Cerebellar cortex (tissue), 1 donor: Measurements from ENCODE around the gene PRKCH.
A peak's percentile ranks its signal among the peaks of the same experiment; 100 is the strongest.

Source experiments
- DNase-seq: peaks from one replicate; pipeline ENCODE4 v3.0.0-alpha.2; 2015; ENCODE audit warnings: low spot score

Gene PRKCH

DNA sequence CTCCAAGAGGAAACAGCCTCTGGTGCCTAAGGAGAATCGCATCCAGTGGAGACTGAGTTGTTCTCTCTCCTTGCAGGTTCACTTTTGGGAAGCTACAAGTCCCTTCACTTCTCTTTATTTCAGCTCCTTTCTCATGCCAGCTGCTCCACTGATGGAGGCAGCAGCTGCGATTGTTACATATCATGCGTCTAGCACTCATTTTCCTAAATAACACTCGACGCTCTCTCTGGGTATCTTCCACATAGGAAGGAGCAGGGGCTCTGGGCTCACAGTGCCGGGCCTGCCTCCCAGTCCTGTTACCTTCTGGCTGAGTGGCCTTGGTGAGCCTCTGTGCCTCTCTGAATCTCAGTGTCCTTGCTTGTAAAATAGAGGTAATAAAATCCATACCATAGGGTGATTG, 211.4 kb downstream of the PRKCH start:
- no peak for DNase-seq

DNA sequence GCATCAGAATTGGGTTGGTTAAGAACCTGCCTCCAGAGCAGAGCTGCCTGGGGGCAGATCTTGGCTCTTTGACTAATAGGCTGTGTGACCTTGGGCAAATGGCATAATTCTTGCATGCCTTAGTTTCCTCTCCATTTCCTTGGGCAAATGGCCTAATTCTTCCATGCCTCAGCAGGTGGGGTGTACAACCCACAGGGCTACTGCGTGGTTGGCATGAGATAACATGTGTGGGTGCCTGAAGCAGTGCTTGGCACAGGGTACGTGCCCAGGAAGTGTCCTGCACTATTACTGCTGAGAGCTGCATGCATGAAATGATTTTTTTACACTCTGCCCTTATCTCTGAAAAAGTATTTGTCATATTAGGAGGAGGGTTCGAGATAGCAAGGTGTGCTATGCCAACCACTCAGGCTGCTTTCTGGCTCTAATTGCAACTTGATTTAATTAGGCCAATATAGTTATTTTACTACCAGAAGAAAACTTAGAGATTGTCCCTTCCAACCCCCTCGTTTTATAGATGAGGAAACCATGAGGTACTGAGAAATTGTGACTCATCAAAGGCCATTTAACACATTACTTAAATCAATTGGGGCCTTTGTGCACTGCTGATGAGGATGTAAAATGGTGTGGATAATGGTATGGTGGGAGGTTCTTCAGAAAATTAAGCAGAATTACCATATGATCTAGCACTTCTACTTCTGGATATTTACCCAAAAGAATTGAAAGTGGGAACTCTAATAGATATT, 212.3 kb downstream of the PRKCH start:
- DNase-seq, result no peak

DNA sequence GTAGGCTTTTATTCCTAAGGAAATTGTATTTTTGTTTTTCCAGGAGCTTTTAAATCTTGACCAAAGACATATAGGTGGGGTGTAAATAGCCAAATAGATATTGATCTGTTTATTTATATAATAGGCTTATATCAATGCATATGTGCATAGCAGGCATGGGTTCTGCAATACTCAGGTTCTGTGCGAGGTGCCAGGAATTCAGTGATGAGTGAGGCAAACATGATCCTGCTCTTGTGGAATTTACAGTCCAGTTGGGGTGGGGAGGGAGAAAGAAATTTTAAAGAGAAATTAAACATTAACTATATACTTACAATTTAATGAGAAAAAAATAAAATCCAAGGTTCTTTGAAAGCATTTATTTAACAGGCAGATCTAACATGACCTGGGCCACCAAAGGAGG, 213.7 kb downstream of the PRKCH start:
- no peak for DNase-seq

DNA sequence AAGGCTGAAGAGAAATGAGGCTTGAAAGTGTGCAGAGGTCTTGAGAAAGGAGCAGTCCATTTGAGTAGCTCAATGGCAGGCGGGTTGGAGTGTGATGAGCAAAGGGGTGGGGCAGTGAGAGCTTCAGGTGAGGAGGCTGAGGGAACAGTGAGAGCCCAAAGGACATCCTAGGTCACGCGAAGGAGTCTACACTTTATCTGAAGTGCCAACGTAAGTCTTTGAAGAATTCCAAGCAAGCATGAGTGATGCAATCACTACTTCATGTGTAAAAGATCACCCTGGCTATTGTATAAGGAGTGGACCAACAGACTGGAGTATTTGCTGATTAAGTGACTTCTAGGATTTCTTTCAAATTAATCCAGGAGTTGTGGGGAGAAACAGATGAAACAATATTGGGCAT, 214.1 kb downstream of the PRKCH start:
- no peak for DNase-seq

DNA sequence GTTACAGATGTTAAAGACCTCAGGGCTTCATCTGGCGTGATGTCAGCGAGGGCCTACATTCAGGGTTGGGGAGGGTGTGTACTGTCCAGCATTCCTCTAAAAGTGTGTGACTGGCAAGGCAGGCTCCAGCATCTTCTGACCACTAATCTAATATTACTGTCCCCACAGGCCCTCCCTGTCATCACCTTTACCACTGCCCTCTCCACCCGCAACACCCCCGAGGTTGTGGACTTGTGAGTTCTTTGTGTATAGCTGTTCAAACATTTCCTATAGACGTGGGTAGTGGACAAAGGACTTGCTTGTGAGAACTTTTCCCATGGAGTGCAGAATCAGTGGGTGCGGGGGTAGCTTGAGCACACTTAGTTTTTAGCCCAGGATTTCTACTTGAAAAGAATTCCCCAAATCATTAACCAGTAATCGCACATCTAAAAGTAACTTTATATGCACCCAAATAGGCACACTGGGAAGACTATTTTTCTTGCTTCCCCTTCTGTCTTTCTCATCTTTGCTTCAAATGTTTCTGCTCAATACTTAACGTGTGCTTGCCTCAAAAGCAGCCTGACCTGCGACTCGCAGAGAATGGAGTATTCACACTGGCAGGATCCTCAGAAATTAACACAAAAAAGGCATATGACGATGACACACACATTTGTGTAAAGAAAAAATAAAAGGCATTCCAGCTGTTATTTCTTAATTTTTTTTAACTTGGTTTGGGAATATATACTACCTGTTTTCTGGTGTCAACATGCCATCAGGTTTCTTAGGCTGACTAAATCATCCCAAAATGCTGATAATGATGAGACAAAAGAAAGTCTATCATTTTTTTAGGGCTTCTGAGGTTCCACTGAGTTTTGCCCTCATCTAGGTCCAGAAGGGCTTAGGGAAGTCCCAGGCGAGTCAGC, 215.5 kb downstream of the PRKCH start:
- DNase-seq, result no peak

DNA sequence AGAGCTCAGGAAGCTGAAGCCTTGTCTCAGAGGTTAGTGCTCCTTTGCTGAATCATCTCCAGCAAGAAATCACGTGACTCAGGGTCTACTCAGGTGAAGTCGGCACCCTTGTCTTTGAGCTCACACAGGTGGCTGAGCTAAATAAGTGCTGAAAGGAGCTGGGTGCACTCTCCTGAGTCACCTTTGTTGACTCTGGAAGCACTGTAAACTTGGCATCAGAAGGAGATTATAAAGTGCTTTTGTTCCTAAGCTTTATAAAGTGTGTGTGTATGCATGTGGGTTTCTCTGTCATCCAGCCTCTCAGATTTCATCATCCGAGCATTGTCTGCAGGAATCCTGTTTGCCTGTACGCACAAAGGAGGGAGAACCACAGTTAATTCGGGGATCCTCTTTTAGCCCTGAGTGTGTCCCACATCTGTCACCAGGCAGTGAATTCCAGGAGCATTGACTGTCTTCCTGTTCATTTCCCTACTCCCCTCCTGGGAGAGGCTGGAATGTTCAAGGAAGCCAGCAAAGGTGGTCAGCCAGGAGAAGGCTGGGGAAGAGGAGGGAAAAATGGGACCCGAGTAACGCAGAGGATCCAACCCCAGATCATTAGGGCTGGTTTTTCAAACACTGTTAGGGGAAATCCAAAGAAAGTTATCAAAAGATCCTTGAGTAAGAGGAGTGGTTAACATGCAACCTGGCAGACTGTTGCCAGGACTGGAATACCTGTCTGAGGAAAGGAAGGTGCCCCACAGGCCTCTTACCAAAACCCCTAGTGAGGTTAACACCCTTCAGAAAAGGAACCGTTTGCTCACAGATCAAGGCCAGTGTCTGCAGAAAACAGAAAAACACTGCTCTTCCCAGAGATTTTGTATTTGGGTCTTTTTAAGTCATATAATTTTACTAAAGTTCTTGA, 216.4 kb downstream of the PRKCH start:
- DNase-seq, result no peak

DNA sequence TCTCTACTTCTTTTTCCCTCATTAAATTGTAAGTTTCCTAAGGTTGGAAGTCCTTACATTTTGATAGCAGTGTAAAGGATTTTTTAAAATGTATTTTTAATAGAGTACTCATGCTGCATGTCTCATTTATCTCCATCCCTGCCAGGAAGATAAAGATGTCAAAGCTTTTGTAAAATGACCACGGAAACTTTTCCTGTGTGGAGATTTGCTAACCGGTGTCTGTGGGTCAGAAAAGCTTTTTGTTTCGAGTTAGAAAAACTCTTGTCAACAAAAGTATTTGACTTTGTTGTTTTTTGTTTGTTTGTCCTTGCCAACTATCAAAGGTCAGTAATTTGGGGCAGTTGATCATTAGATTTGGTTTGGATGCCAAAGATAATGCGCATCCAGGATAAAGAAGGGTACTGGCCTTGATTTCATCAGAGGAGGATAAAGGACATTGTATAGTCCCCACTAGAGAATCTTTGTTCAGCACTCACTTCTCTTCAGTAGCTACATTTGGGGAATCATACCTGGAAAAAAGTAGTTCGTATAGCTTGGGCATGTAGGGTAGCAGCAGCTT, 217.2 kb downstream of the PRKCH start:
- no peak for DNase-seq

DNA sequence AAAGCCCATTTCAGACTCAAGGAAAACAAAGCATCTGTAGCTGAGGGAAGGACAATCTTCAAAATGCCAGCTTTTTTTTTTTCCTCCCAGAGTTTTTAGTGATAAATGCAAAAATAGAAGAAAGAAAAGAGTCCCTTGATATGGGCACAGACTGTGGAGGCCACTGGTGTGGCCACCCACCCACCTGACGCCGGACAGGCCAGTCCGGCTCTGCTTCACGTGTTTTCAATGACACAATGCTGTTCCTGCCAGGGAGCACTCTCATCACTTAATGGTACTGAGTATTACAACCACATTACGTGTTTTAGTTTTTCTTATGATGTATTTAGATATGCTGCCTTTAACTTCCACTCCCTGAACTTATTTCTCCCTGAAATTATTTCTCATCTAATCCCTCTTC, 218.3 kb downstream of the PRKCH start:
- DNase-seq, result no peak

DNA sequence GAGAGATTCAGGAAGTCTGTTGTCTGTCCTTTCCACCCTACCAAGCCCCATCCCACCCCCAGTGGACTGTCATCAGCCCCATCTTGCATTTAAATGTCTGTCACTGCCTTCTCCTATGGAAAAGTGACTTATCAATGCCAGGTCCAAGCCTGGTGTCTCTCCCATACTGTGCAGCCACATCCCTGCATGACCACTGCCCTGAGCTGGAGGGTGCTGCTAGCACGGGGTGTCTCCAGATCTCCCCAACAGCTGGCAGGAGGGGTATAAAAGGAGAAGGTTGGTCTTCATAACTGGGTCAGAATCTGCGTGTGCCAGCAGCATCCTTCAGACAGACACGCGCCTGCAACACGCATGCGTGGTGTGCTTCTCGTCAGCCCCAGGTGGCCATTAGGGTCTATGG, 219.6 kb downstream of the PRKCH start:
- no peak for DNase-seq

DNA sequence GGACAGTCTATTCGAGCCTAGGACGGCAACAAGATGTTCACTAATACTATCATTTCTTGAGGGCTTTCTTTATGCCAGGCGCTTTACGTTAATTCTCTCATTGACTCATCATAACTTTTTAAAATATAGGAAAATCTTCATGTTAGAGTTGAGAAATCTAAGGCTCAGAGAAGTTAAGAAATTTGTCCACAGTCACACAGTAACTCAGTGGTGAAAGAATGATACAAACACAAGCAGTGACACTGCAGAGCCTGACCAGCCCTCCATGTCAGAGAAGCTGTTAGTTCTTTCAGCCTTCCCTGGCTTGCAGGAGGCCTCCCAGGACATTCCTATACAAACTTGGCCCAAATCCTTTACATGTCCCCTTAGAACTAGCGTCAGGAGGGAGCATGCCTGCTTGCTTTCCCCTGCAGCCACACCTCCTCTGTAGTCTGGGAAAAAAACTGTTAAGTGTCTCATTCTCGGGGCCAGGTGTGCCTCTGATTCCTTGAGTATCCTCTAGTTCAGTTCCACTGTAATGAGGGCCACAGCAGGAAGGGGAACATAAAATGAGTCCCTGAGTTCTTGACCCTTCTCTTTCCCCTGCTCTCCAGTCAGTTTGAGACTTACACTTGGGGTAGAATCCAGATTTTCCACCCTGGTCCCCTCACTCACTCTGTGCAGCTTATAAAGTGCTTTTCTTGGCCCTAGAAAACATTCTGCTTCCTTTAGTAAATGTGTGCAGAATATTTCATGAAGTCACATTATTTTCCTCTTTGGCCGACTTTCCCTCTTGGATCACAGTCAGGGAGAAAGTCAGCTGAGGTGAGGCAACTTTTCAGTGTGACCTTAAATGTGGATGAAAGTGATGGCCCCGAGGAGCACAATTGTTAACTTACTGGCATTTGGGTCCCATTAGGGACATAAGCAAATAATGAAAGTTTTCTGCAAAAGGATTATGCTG, 221.7 kb downstream of the PRKCH start:
- no peak for DNase-seq

DNA sequence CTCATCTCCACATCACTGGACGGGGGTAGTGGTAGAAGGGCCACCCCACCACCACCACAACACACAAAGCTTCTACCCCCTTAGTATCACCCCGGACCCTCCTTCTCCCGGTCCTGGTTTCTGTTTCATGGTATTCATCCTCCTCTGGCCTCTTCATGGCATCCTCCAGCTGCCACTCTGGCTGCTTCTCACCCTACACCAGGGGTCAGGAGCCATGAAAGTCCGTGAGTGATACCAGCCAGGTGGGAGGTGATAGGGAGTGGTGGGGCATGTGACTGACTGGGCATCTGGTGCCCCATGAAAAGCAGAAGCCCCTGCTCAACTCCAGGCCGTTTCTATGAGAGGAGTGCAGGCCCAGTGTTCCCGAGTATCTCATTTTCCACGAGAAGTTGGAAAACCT, 222.6 kb downstream of the PRKCH start:
- no peak for DNase-seq

DNA sequence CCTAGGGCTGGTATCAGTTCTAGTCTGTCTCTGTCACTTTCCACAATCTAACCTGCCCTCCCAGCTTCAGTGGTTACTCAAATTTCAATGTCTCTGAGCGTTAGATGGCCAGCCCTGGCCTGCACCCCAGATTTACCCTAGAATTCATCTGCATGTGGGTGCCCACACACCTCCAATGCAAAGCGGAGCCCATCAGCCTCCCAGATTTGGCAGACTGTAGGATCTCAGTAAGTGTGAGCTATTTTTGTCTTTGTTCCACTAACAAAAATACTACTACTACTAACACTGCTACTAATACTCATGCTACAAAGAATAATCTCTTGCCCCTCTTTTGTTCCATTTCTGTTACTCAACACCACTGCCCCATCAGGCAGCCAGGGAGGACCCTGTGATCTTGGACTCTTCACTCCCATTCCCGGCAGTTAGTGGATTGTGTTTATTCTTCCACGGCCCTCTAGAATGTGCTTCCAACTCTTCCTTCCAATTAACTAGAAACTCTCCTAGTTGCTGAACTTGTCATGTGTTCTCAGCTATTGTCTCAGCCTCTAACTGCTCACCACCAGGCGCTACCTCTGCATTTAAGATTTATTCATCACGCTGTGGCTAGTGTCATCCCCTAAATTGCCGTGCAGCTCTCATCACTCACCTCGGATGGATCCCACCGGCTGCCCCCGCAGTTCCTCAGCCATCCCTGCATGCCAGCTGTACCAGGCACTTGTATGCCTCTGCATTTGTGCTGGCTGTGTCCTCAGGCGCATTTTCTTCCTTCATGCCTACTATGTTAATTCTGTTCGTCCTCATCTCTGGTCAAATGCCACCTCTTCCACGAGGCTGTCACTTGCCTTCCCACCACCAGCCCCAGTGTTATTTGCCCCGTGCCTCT, 223.3 kb downstream of the PRKCH start:
- no peak for DNase-seq

DNA sequence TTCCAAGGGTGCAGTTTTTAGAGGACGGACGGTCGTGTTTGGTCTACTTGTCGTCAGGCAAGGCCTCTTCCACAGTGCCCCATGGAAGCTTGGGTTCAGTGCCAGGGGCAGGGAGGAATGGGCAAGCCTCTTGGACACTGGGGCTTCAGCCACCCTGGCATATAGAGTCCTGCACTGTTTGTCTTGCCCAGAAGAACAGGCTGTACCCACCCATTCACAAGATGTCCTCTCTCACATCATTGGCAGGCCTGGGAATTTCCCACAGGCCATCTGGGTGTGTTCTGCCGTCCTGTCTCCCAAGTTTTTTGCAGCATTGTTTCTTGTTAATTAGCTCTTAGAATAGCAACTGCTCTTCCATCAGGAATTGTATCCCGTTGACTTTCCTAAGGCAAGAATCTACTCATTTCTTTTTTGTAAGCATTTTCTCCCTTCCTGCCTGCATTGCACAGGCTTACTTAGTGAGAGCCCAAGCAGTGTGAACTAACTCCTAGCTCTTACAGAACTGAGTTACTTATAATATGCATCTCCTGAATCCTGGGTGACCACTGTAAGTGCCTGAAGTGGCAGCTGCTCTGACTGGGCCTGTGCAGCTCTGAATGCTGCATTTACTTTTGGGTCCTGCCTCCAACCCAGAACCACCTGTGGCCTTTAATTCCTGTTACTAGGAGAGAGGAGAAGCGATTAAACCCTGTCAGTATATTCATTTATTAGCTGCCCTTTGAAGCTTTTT, 224.5 kb downstream of the PRKCH start:
- peak; percentile 73 for DNase-seq

DNA sequence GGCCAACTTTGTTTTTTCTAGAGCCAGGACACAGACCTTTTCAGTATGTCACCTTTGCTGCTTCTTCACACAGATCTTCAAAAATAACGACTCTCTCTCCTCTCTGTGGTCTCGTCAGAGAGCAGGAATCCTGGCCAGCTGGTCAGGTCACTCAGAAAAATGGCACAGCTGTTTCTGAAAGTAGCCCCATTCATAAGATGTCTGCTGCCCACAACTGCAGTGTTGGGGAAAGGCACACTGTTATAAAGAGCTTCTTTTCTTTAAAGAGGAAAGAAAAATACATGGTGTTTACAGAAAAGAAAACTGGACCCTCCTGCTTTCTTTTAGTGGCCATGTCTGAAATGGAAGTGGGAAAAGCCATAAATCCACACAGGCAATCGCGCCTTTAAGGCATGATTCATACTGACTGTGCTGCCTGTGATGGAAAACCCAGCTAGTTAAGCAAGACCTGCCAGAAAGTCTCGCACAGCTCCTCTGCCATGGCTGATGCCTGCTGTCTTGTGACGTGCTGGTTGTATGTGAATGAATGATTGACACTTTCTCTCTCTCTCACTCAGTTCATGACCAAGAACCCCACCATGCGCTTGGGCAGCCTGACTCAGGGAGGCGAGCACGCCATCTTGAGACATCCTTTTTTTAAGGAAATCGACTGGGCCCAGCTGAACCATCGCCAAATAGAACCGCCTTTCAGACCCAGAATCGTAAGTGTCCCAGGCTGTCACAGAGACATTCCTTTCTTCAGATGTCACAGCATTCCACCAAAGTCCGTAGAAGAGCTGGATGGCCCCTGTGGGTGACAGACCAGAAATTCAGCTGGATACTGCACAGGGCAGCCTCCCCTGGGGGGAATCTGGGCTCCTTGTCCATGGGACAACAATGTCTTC, 226.0 kb downstream of the PRKCH start:
- DNase-seq, result no peak

DNA sequence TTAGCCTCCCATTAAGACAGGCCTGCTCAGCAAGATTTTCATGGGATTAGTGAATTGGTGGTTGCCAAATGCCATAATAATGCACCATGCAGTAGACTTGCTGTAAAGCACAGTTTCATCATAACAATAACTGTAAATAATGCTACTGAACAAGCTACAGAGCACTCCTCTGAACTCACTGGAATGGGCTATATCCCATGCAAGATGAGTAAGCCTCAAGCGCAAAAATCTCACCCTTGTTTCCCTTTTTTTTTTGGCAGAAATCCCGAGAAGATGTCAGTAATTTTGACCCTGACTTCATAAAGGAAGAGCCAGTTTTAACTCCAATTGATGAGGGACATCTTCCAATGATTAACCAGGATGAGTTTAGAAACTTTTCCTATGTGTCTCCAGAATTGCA, 228.0 kb downstream of the PRKCH start:
- no peak for DNase-seq

DNA sequence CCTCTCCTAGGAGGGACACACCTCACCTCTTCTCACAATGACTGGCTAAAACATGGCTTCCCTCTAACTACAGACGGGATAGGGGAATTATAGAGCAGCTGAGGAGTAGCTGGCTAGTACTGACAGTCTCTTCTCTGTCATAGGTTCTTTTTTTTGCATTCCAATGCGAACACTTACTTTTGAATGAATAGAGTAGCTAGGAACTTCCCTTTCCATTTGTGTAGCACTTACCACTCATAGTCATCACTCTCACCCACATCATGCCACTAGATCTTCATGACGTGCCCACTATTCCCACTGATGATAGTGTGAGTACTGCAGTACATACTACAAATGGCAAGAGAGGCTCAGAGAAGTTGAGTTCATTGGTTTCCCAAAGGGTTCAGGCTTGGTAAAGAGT, 230.0 kb downstream of the PRKCH start:
- no peak for DNase-seq

DNA sequence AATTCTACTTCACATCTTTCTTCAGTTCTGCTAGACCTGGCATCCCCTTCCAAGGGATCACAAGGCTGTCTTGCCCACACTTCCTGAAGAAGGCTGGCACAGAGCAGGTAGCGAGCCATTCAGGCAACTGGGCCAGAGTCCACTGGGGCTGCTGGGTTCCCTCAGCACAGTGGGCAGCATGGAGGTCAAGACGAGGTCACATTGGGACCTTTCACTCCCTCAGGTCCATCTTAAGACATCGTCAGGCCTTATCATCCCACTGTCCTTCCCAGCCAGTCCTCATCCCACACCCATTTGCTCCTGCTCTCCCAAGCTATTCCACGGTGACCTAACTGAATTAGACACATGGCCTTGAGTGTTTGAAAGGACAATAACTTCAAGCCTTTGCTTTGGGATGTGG, 230.9 kb downstream of the PRKCH start:
- DNase-seq, result no peak
